SK-N-MC (cell line): ENCODE data around the gene APOBEC3B.

ENCODE experiments used
- EZH2 ChIP-seq: fragments of 200-600 bp; sonication (generic); IDR thresholded peaks from one replicate; pipeline ENCODE4 v1.6.1; 2017; ENCODE audit warnings: antibody characterized with exemption
- FOXP2 ChIP-seq: optimal IDR thresholded peaks from 2 replicates; pipeline ENCODE3; 2011; ENCODE audit warnings: mild to moderate bottlenecking, moderate library complexity; ENCODE audit not compliant: insufficient read depth; ENCODE audit errors: extremely low read length, control extremely low read depth
- POLR2AphosphoS5 ChIP-seq: IDR thresholded peaks from 2 replicates; pipeline ENCODE4 v1.6.1; 2012; ENCODE audit warnings: mild to moderate bottlenecking, low read depth, low read length, borderline replicate concordance

DNA sequence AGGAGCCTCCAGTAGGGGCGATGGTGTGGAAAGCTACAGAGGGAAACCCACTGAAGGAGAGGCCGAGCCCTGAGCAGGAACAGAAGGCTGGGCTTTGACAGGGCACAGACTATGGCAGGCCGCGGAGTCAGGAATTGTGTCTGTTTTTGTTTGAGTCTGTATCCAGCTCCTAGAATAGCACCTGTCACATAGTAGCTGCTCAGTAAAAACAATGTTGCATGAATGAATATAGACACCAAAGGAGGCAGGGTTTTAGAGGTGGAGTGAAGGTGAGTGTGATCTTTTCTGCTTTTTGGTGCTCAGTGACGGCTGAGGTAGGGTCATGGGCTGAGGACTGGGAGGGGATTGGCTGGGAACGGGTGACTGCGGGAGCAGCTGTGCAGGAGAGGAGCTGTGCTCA is 43.2 kb upstream of the APOBEC3B start:
- TF ChIP-seq EZH2 (no peak), POLR2AphosphoS5 (no peak), FOXP2 (no peak)
